Measurements from ENCODE around the gene RNF150.

Gene RNF150

GRCh38 chr4:140982613-140983340 lies 150.5 kb downstream of the RNF150 start:
- TF ChIP-seq FOXP2 (optimal IDR thresholded peaks at IDR 0.05; ENCODE audit: borderline replicate concordance, extremely low read depth, extremely low read length, insufficient read depth): no peak
- TF ChIP-seq POLR2AphosphoS5 (IDR thresholded peaks at IDR 0.05; ENCODE audit: low read depth, low read length): no peak
- TF ChIP-seq SIN3A (IDR thresholded peaks at IDR 0.05; ENCODE audit: borderline replicate concordance, insufficient read depth, low read length): no peak
- TF ChIP-seq TAF1 (IDR thresholded peaks at IDR 0.05; ENCODE audit: borderline replicate concordance, insufficient read depth, low read length): no peak
- TF ChIP-seq REST (IDR thresholded peaks at IDR 0.05; ENCODE audit: insufficient read depth in 1 of 2, low read depth in 2 of 2, low read length in 2 of 2): no peak

- no peak for TF ChIP-seq FOXP2 (optimal IDR thresholded peaks at IDR 0.05; ENCODE audit: borderline replicate concordance, extremely low read depth, extremely low read length, insufficient read depth)
- TF ChIP-seq SIN3A (IDR thresholded peaks at IDR 0.05; ENCODE audit: borderline replicate concordance, insufficient read depth, low read length): no peak
- no peak for TF ChIP-seq POLR2AphosphoS5 (IDR thresholded peaks at IDR 0.05; ENCODE audit: low read depth, low read length)
- TF ChIP-seq TAF1 (IDR thresholded peaks at IDR 0.05; ENCODE audit: borderline replicate concordance, insufficient read depth, low read length): no peak
- no peak for TF ChIP-seq REST (IDR thresholded peaks at IDR 0.05; ENCODE audit: insufficient read depth in 1 of 2, low read depth in 2 of 2, low read length in 2 of 2)
Measured at GRCh38 chr4:140980426-140981200, 152.7 kb downstream of the RNF150 start.

- TF ChIP-seq REST (IDR thresholded peaks at IDR 0.05; ENCODE audit: insufficient read depth in 1 of 2, low read depth in 2 of 2, low read length in 2 of 2): no peak
Measured at GRCh38 chr4:140976768-140977167, 156.5 kb downstream of the RNF150 start.

- no peak for TF ChIP-seq TAF1 (IDR thresholded peaks at IDR 0.05; ENCODE audit: borderline replicate concordance, insufficient read depth, low read length)
- TF ChIP-seq REST (IDR thresholded peaks at IDR 0.05; ENCODE audit: insufficient read depth in 1 of 2, low read depth in 2 of 2, low read length in 2 of 2): no peak
- no peak for TF ChIP-seq FOXP2 (optimal IDR thresholded peaks at IDR 0.05; ENCODE audit: borderline replicate concordance, extremely low read depth, extremely low read length, insufficient read depth)
- no peak for TF ChIP-seq SIN3A (IDR thresholded peaks at IDR 0.05; ENCODE audit: borderline replicate concordance, insufficient read depth, low read length)
- no peak for TF ChIP-seq POLR2AphosphoS5 (IDR thresholded peaks at IDR 0.05; ENCODE audit: low read depth, low read length)
Measured at GRCh38 chr4:140971077-140971792, 162.0 kb downstream of the RNF150 start.
